ENCODE measurements around the gene PRM3.

Gene PRM3

GRCh38 chr16:11242658-11243057 lies 30.8 kb downstream of the PRM3 start:
- no peak for DNase-seq

GRCh38 chr16:11241480-11242204 lies 31.8 kb downstream of the PRM3 start:
- DNase-seq = no peak

GRCh38 chr16:11240636-11241473 lies 32.6 kb downstream of the PRM3 start:
- no peak for DNase-seq

- DNase-seq = no peak
Measured at GRCh38 chr16:11239644-11240632, 33.5 kb downstream of the PRM3 start.

- no peak for DNase-seq
Measured at GRCh38 chr16:11238272-11239202, 34.9 kb downstream of the PRM3 start.

- no peak for DNase-seq
Measured at GRCh38 chr16:11236461-11237254, 36.8 kb downstream of the PRM3 start.

GRCh38 chr16:11235703-11235991 lies 37.8 kb downstream of the PRM3 start:
- no peak for DNase-seq

- DNase-seq = no peak
Measured at GRCh38 chr16:11234884-11235702, 38.3 kb downstream of the PRM3 start.

GRCh38 chr16:11233727-11234376 lies 39.6 kb downstream of the PRM3 start:
- DNase-seq = peak; percentile 21 to 57 (median 34)

- peak; percentile 80 to 89 (median 86) for DNase-seq
Measured at GRCh38 chr16:11232852-11233726, 40.3 kb downstream of the PRM3 start.

- DNase-seq = no peak
Measured at GRCh38 chr16:11232302-11232851, 41.1 kb downstream of the PRM3 start.

- no peak for DNase-seq
Measured at GRCh38 chr16:11231367-11231970, 42.0 kb downstream of the PRM3 start.

- no peak for DNase-seq
Measured at GRCh38 chr16:11229906-11230305, 43.5 kb downstream of the PRM3 start.

GRCh38 chr16:11229432-11229831 lies 44.0 kb downstream of the PRM3 start:
- no peak for DNase-seq

- DNase-seq = no peak
Measured at GRCh38 chr16:11225677-11226549, 47.5 kb downstream of the PRM3 start.

GRCh38 chr16:11224894-11225676 lies 48.3 kb downstream of the PRM3 start:
- DNase-seq = peak; percentile 38 to 69 (median 53)
